Suppressor macrophage (primary cell): Measurements from ENCODE around the gene CNOT9.
A peak's percentile ranks its signal among the peaks of the same experiment; 100 is the strongest.
"Not testable (repeated sequence)": the region's sequence is repeated elsewhere in the genome, so short reads cannot be mapped to it uniquely, and the experiment has no call there.

Experiments used
- DNase-seq, 4 experiments: peaks; one replicate each; pipeline ENCODE4 v3.0.0-alpha.2; 2020 to 2022
- total RNA-seq, 17 experiments: gene quantifications; one replicate each; lab custom pipeline; 2026; ENCODE audit warnings: mixed read lengths in 6 of 17, inconsistent platforms in 3 of 17; lab: John Stamatoyannopoulos, UW

The CNOT9 gene
- total RNA-seq, result 35.4 to 91.3 (median 67.9) reads per million in 17 experiments

- DNase-seq, result peak; percentile 99 to 100 (median 100)
Measured at GRCh38 chr2:218568190-218569037, at the start of gene CNOT9, which contains the start of gene USP37. CNOT9 (plus strand) TSS chr2:218568839; CDS start chr2:218568955, 116 bp downstream. USP37 (minus strand) TSS chr2:218568351; CDS start chr2:218558653, 9,698 bp downstream.

- no peak for DNase-seq
Measured at GRCh38 chr2:218518876-218519275, 49.8 kb upstream of the CNOT9 start.

- DNase-seq, result no peak
Measured at GRCh38 chr2:218523651-218524050, 45.0 kb upstream of the CNOT9 start.

GRCh38 chr2:218528409-218528808, 40.2 kb upstream of the CNOT9 start:
- DNase-seq, result not testable (repeated sequence)

GRCh38 chr2:218529990-218530389, 38.6 kb upstream of the CNOT9 start:
- DNase-seq, result no peak

- DNase-seq, result no peak
Measured at GRCh38 chr2:218536804-218537494, 31.7 kb upstream of the CNOT9 start.

GRCh38 chr2:218540015-218540414, 28.6 kb upstream of the CNOT9 start:
- DNase-seq, result no peak

- no peak for DNase-seq
Measured at GRCh38 chr2:218546012-218546411, 22.6 kb upstream of the CNOT9 start.

GRCh38 chr2:218547511-218547910, 21.1 kb upstream of the CNOT9 start:
- DNase-seq, result no peak

- no peak for DNase-seq
Measured at GRCh38 chr2:218547978-218548377, 20.7 kb upstream of the CNOT9 start.

GRCh38 chr2:218554225-218554624, 14.4 kb upstream of the CNOT9 start:
- DNase-seq, result not testable (repeated sequence)

GRCh38 chr2:218555527-218555926, 13.1 kb upstream of the CNOT9 start:
- no peak for DNase-seq

GRCh38 chr2:218557941-218558340, 10.7 kb upstream of the CNOT9 start:
- DNase-seq, result peak; percentile 2 to 76 (median 42)

- no peak for DNase-seq
Measured at GRCh38 chr2:218558986-218559385, 9.7 kb upstream of the CNOT9 start.

- DNase-seq, result peak in 2 of 4 experiments; percentile 20 to 23
Measured at GRCh38 chr2:218564056-218564455, 4.6 kb upstream of the CNOT9 start.

GRCh38 chr2:218566296-218566695, 2.3 kb upstream of the CNOT9 start:
- DNase-seq, result peak in 2 of 4 experiments; percentile 20 to 36

- no peak for DNase-seq
Measured at GRCh38 chr2:218567797-218568189, 846 bp upstream of the CNOT9 start.

- peak; percentile 71 to 79 (median 75) for DNase-seq
Measured at GRCh38 chr2:218569038-218569431, 396 bp downstream of the CNOT9 start.

- DNase-seq, result peak; percentile 45 to 66 (median 60)
Measured at GRCh38 chr2:218569661-218570500, 1.2 kb downstream of the CNOT9 start.

GRCh38 chr2:218570850-218571249, 2.2 kb downstream of the CNOT9 start:
- no peak for DNase-seq

GRCh38 chr2:218576854-218577253, 8.2 kb downstream of the CNOT9 start:
- no peak for DNase-seq

- DNase-seq, result no peak
Measured at GRCh38 chr2:218577482-218578220, 9.0 kb downstream of the CNOT9 start.
